CD4-positive, CD25-positive, alpha-beta regulatory T cell (primary cell): Measurements from ENCODE around the gene HIC1. TPM values are rescaled to one million over a fixed set of nuclear protein-coding genes. Genes with fewer than 3 reads are reported as not detected.

Source experiments
- ATAC-seq, 2 donors: fragments of 150-1000 bp; cut with Tn5 transposase; one replicate each; pipeline ENCODE4 v1.10.0; 2021; ENCODE audit warnings: low read depth in 2 of 2, moderate number of reproducible peaks in 2 of 2, moderate library complexity in 1 of 2
- DNase-seq, 3 donors: peaks; one replicate each; pipeline versions ENCODE4 v3.0.0 to v3.0.0-alpha.2; 2012 to 2022; ENCODE audit warnings: mixed read lengths in 1 of 3
- H3K27ac ChIP-seq: one replicate; pipeline ENCODE4 v1.7.0; 2013; ENCODE audit warnings: mild to moderate bottlenecking, low read length; ENCODE audit not compliant: insufficient read depth, poor library complexity, severe bottlenecking
- H3K27me3 ChIP-seq: one replicate; pipeline ENCODE4 v1.7.0; 2013; ENCODE audit warnings: low read length; ENCODE audit not compliant: control insufficient read depth, insufficient read depth
- H3K36me3 ChIP-seq: one replicate; pipeline ENCODE4 v1.7.0; 2013; ENCODE audit warnings: mild to moderate bottlenecking, low read length, moderate library complexity; ENCODE audit not compliant: control insufficient read depth, insufficient read depth
- H3K4me1 ChIP-seq: 2 replicates; pipeline ENCODE4 v1.7.0; 2013; ENCODE audit warnings: mild to moderate bottlenecking, low read length; ENCODE audit not compliant: insufficient read depth, control insufficient read depth, poor library complexity, severe bottlenecking
- H3K4me3 ChIP-seq: one replicate; pipeline ENCODE4 v1.7.0; 2013; ENCODE audit warnings: low read depth, mild to moderate bottlenecking, low read length, moderate library complexity
- H3K9me3 ChIP-seq, 2 experiments: 1 replicate in 1 of 2; 2 replicates in 1 of 2; pipeline ENCODE4 v1.7.0; 2013; ENCODE audit warnings: low read length in 2 of 2, mild to moderate bottlenecking in 1 of 2, moderate library complexity in 1 of 2; ENCODE audit not compliant: control insufficient read depth in 2 of 2
- H3K27ac Mint-ChIP-seq, 3 donors: one replicate each; pipeline ENCODE4 v1.8.0; 2020 to 2022; ENCODE audit warnings: mild to moderate bottlenecking in 3 of 3, mixed read lengths in 3 of 3, moderate library complexity in 2 of 3
- H3K27me3 Mint-ChIP-seq: one replicate; pipeline ENCODE4 v1.8.0; 2022; ENCODE audit warnings: mild to moderate bottlenecking, mixed read lengths
- H3K36me3 Mint-ChIP-seq: one replicate; pipeline ENCODE4 v1.8.0; 2020; ENCODE audit warnings: mixed read lengths
- H3K4me1 Mint-ChIP-seq, 4 donors: one replicate each; pipeline ENCODE4 v1.8.0; 2020 to 2022; ENCODE audit warnings: mixed read lengths in 4 of 4, mild to moderate bottlenecking in 1 of 4
- H3K4me3 Mint-ChIP-seq, 4 donors: one replicate each; pipeline ENCODE4 v1.8.0; 2020 to 2022; ENCODE audit warnings: mild to moderate bottlenecking in 4 of 4, mixed read lengths in 4 of 4, moderate library complexity in 3 of 4
- H3K9me3 Mint-ChIP-seq, 7 donors: one replicate each; pipeline ENCODE4 v1.8.0; 2020 to 2022; ENCODE audit warnings: mixed read lengths in 7 of 7, mild to moderate bottlenecking in 3 of 7, moderate library complexity in 2 of 7
- polyA plus RNA-seq, 4 donors: library from polyadenylated mRNA; unstranded; fragments of 300-500 nt; fragmentation: Illumina TruSeq; gene quantifications; one replicate each; pipeline ENCODE4 v1.2.3, GENCODE V29; 2021
- total RNA-seq: library from RNA; stranded (reverse); gene quantifications from one replicate; pipeline ENCODE4 v1.2.3, GENCODE V29; 2022

Gene HIC1
- total and polyA plus RNA-seq, 5 donors from 2014 or later = 0.14 to 1.3 (median 0.64) TPM; not detected in 1

DNA sequence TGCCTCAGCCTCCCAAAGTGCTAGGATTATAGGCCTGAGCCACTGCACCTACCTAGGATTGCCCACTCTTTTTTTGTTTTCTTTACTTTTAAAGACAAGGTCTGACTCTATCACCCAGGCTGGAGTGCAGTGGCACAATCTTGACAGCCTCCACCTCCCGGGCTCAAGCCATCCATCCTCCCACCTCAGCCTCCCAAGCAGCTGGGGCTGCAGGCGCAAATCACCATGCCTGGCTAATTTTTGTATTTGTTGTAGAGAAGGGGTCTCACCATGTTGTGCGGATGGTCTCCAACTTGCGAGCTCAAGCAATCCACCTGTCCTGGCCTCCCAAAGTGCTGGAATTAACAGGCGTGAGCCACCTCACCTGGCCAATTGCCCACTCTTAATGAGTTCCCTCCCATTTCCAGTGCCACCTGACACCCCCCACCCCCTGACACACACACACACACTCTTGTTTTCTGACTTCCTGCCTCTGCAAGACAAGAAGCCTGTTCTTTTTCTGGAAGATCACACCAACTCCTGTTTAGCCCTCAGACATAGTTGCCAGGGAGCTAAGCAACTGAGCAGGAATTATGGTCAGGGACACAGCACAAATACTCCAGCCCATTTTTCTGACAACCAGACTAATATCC is 10.5 kb upstream of the HIC1 start:
- H3K4me3 ChIP-seq = no peak overlapping the region
- ATAC-seq (no peak), DNase-seq (no peak)
- no peak overlapping the region for H3K27ac Mint-ChIP-seq
- peaks cover 0 to 2% (median 0%) of the 10 kb centered on the region in 7 donors for H3K9me3 Mint-ChIP-seq
- H3K4me1 Mint-ChIP-seq = peaks cover 5 to 41% (median 18%) of the 10 kb centered on the region in 4 donors
- no peaks in the 10 kb centered on the region for H3K27me3 Mint-ChIP-seq
- no peak overlapping the region for H3K27ac ChIP-seq
- peak overlapping the region; percentile 28 to 94 (median 62) for H3K4me3 Mint-ChIP-seq
- H3K9me3 ChIP-seq = no peaks in the 10 kb centered on the region
- H3K27me3 ChIP-seq = no peaks in the 10 kb centered on the region
- peaks cover 6% of the 10 kb centered on the region for H3K36me3 ChIP-seq
- H3K36me3 Mint-ChIP-seq = peaks cover 4% of the 10 kb centered on the region
- H3K4me1 ChIP-seq = peaks cover 27% of the 10 kb centered on the region

DNA sequence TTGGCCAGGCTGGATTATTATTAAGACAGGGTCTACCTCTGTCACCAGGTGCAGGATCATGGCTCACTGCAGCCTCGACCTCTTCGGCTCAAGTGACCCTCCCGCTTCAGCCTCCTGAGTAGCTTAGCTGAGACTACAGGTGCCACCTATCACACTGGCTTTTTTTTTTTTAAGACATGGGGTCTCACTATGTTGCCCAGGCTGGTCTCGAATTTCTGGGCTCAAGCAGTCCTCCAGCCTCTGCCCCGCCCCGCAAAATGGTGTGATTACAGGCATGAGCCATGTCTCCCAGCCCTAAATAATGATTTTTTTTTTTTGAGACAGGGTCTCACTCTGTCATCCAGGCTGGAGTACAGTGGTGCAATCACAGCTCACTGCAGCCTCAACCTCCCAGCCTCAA is 7.3 kb upstream of the HIC1 start:
- Mint-ChIP-seq H3K4me3 (peak overlapping the region in 1 of 4 donors; percentile 87), H3K9me3 (no peaks in the 10 kb centered on the region), H3K27me3 (peaks cover 8% of the 10 kb centered on the region), H3K4me1 (peaks cover 5 to 34% (median 20%) of the 10 kb centered on the region in 4 donors), H3K36me3 (peaks cover 4% of the 10 kb centered on the region), H3K27ac (peak overlapping the region in 1 of 3 donors; percentile 20)
- no peaks in the 10 kb centered on the region for H3K9me3 ChIP-seq
- peaks cover 6% of the 10 kb centered on the region for H3K36me3 ChIP-seq
- no peak overlapping the region for H3K27ac ChIP-seq
- no peak overlapping the region for H3K4me3 ChIP-seq
- ATAC-seq (no peak), DNase-seq (no peak)
- H3K27me3 ChIP-seq = no peaks in the 10 kb centered on the region
- H3K4me1 ChIP-seq = peaks cover 38% of the 10 kb centered on the region

DNA sequence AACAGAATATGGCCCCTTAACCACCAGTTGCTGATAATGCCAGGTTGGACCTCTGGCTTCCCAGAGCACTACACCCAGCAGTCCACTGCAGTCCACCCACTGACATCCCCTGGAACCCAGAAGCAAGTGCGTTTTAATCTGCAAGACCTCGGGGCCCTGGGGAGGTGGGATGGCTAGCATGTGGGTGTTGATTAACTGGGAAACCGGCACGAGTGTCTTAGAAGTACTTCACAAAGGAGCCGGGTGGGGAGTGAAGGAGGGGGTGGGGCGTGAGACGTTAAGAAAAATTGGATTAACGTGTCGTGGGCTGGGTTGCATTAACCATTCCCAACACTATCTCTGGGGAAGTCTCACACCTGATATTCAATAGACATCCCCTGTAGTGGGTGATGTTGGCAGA is 6.1 kb upstream of the HIC1 start:
- no peak overlapping the region for H3K27ac Mint-ChIP-seq

DNA sequence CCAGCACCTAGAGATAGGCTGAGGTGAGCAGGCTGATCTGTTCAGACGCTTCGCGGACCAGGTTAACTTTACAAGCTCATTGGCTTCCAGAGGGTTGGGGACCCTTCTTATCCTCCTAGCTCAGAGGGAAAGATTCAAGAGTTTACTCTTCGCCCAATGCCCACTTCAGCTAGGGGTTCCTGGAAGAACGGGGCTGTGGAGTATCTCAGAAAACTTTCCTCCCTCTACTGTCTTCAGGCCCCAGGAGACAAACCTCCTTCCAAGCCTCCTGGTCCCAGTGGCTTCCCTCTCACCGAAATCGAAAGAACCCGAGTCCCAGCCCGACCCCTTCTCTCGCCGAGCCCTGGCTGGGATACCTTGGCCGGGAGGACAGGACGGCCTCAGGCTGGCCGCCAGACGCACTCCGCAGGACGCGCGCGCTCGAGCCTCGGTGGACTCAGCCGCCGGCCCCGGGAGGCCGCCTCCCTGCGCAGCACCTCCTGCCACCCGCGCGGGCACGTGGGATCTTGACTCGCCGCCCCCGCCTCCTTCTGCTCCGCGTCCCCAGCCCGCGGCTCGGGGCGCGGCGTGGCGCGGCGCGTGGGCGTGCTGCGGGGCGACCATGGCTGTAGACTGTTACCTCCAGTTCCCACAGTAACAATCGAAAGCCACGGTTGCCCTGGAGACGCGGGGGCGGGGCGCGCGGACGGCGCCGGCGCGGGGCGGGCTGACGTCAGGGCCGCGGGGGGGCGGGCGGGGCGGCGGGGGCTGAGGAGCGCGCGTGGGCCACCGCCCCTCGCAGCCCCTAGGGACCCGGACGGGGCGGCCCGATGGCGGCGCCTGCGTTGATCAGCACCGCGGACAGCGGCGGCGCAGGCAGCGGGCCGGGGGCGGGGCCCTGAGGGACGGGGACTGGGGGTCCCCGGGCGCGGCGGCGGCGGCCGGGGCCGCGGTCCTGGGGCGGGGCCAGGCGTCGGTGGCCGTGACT is 5.3 kb upstream of the HIC1 start:
- H3K36me3 Mint-ChIP-seq = no peaks in the 10 kb centered on the region
- peaks cover 0 to 1% (median 0%) of the 10 kb centered on the region in 7 donors for H3K9me3 Mint-ChIP-seq
- DNase-seq = peak; percentile 77 to 85 (median 84)
- H3K27me3 ChIP-seq = no peaks in the 10 kb centered on the region
- H3K27ac Mint-ChIP-seq = no peak overlapping the region
- peak overlapping the region; percentile 23 for H3K27ac ChIP-seq
- H3K9me3 ChIP-seq = no peaks in the 10 kb centered on the region
- H3K4me3 Mint-ChIP-seq = peak overlapping the region; percentile 62 to 90 (median 82)
- H3K4me1 Mint-ChIP-seq = peaks cover 0 to 36% (median 19%) of the 10 kb centered on the region in 4 donors
- H3K27me3 Mint-ChIP-seq = peaks cover 21% of the 10 kb centered on the region
- peaks cover 53% of the 10 kb centered on the region for H3K4me1 ChIP-seq
- ATAC-seq = peak; percentile 59 to 66
- peak overlapping the region; percentile 76 for H3K4me3 ChIP-seq
- H3K36me3 ChIP-seq = no peaks in the 10 kb centered on the region

More for the DNA sequence above, 6.1 kb upstream of the HIC1 start:
- Mint-ChIP-seq H3K27me3 (peaks cover 14% of the 10 kb centered on the region), H3K9me3 (peaks cover 0 to 1% (median 0%) of the 10 kb centered on the region in 7 donors), H3K4me1 (peaks cover 0 to 31% (median 17%) of the 10 kb centered on the region in 4 donors), H3K36me3 (no peaks in the 10 kb centered on the region), H3K4me3 (peak overlapping the region in 3 of 4 donors; percentile 62 to 87 (median 76))
- Histone ChIP-seq H3K4me1 (peaks cover 45% of the 10 kb centered on the region), H3K4me3 (peak overlapping the region; percentile 76), H3K27me3 (no peaks in the 10 kb centered on the region), H3K9me3 (no peaks in the 10 kb centered on the region), H3K36me3 (peaks cover 1% of the 10 kb centered on the region), H3K27ac (no peak overlapping the region)
- ATAC-seq (no peak), DNase-seq (no peak)

DNA sequence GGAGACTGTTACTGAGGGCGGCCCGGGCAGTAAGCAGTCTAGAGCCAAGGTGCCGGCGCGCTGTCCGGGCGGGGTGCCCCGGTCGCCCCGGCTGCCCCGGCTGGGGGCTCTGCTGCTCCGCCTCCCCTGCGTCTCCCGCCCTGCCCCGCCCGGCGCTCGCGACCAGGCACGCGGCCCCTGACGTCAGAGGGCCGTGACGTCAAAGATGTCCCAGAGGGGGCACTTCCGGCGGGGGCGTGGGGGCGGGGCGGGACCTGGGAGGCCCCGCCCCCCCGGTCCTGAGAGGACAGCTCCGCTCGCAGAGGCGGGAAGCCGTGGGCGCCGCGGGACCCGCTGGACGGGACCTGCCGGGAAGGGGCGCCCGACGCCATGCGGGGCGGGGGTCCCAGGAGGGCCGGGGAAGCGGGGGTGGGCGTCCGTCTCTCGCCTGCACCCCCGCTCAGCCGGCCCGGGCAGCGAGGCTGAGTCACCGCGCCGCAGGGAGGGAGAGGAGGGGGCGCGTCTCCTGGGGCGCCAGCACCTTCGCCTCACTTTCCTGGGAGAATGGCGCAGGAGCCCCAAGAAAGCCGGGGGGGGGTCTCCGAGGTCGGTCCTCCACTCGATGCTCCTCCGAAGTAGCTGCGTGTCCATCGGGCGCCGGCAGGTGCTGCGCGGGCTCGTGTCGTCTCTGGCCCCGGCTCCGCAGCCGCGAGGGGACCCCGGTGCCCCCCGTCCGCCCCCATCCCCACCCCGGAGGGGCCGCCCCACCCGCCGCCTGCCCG is 4.4 kb upstream of the HIC1 start:
- no peaks in the 10 kb centered on the region for H3K9me3 ChIP-seq
- DNase-seq (peak; percentile 53 to 72 (median 68)), ATAC-seq (peak; percentile 6 to 11)
- peak overlapping the region in 1 of 4 donors; percentile 37 for H3K4me3 Mint-ChIP-seq
- peaks cover 23% of the 10 kb centered on the region for H3K27me3 Mint-ChIP-seq
- H3K27ac ChIP-seq = peak overlapping the region; percentile 23
- no peak overlapping the region for H3K27ac Mint-ChIP-seq
- peaks cover 0 to 1% (median 0%) of the 10 kb centered on the region in 7 donors for H3K9me3 Mint-ChIP-seq
- H3K36me3 Mint-ChIP-seq = no peaks in the 10 kb centered on the region
- no peaks in the 10 kb centered on the region for H3K27me3 ChIP-seq
- H3K4me3 ChIP-seq = no peak overlapping the region
- H3K4me1 Mint-ChIP-seq = peaks cover 0 to 36% (median 16%) of the 10 kb centered on the region in 4 donors
- H3K4me1 ChIP-seq = peaks cover 62% of the 10 kb centered on the region
- H3K36me3 ChIP-seq = no peaks in the 10 kb centered on the region

DNA sequence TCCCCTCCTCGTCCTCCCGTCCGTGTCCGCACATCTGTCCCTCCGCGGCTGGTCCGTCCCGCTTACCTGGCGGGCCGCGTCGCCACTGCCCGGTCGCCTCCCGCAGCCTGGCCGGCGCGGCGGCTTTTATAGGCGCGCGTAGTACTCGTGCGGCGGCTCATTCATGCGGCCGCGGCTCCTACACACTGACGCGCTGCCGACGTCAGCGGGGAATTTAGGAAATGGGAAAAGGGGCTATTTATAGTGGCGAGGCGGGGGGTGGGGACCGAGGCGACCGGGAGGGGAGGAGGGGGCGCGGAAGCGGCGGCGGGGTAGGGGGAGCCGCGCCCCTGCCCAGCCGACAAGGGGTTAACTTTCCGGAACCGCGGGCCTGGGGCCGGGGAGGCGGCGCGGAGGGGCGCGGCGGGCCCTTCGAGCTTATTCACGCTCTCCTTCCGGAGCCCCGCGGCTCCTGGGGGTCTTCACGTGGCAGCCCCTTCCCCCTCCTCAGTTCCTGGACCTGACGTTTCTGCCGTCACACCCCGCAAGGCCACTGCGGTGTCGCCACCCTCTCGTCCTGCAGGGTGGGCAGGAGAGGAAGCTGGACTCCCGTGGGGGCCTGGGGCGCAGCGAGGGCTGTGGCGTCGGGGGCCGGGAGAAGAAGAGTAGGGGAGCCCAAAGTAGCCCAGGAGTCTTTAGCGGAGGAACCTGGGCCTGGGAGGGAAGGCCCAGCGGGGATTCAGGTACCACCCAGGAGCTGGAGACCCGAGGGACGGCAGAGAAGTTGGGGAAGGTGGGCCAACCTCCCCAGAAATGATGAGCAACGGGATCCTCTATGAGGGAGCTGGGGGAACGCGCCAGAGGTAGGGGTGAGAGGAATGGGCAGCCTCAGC is 3.6 kb upstream of the HIC1 start:
- Mint-ChIP-seq H3K36me3 (no peaks in the 10 kb centered on the region), H3K9me3 (peaks cover 0 to 1% (median 0%) of the 10 kb centered on the region in 7 donors), H3K4me1 (peaks cover 0 to 36% (median 16%) of the 10 kb centered on the region in 4 donors), H3K27ac (no peak overlapping the region), H3K4me3 (peak overlapping the region; percentile 68 to 83 (median 76)), H3K27me3 (peaks cover 23% of the 10 kb centered on the region)
- H3K4me3 ChIP-seq = no peak overlapping the region
- no peak for DNase-seq
- H3K9me3 ChIP-seq = no peaks in the 10 kb centered on the region
- H3K27ac ChIP-seq = no peak overlapping the region
- no peak for ATAC-seq
- H3K36me3 ChIP-seq = no peaks in the 10 kb centered on the region
- no peaks in the 10 kb centered on the region for H3K27me3 ChIP-seq
- peaks cover 69% of the 10 kb centered on the region for H3K4me1 ChIP-seq
